A172 (cell line): ENCODE results near the gene MMP20. TPM values are rescaled to one million over a fixed set of nuclear protein-coding genes. Genes with fewer than 3 reads are reported as not detected.
A peak's percentile ranks its signal among the peaks of the same experiment; 100 is the strongest.
"Not testable (repeated sequence)": the region's sequence is repeated elsewhere in the genome, so short reads cannot be mapped to it uniquely, and the experiment has no call there.

Source experiments
- DNase-seq: peaks from one replicate; pipeline ENCODE4 v3.0.0-alpha.2; 2015; ENCODE audit warnings: low spot score
- total RNA-seq: library from RNA; depleted of rRNA; stranded (reverse); fragments of >200 nt; shearing (Covaris generic); gene quantifications from 2 replicates; pipeline ENCODE4 v1.2.3, GENCODE V29; 2014; rRNA removed

Gene MMP20
- total RNA-seq = 0.07 TPM in 1 of 2 replicates, not detected in the other

DNA sequence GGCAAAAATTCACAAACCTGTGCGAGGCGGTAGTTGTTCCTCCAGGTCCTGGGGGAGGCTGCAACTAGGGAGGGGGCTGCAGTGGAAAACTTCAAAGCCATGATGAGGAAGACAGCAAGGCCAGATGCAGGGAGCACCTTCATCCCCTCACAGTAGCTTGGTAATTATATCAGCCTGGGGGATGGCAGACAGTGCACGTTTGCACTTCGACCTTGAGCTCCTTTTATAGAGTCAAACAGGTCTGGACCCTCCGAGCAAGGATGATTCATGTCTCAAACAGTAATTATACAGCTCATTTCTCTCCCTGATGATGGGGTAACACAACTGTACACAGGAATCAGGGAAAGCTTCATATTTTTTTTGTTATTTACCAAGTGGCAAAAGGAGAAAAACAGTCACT lies at the start of gene MMP20:
Gene MMP20, minus strand, starts transcription at position 156 of the 400 bp plus-strand sequence. Its CDS starts 13 bp downstream, at position 143.
- no peak for DNase-seq

GRCh38 chr11:102669664-102670063 lies 44.5 kb upstream of the MMP20 start:
- no peak for DNase-seq

DNA sequence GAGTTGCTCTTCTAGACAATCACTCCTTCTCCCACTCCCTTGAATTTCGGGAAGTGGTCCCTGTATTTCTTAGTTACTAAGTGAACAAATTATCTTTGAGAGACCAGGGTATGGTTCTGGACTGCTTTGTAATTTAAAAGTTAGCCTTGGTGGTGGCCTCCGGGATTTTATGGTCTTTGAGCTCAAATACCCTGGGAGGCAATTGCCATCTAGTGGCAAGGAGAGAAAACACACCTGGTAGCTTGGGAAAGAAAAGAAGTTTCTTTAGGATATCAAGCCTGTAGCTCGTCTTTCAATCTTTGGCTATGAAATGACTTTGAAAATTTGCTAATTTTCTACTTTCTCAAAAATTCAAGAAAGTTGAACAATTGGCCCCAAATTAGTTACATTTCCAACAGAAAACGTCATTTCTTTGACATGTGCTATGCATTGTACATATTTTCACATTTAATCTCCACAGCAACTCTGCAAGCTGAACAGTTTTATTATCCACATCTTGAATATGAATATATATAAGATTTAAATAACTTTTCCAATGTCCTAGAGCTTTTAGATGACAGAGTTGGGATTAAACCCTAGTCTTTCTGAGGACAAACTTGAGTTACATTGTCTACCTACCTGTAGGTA lies 41.3 kb upstream of the MMP20 start:
- DNase-seq = peak; percentile 13

DNA sequence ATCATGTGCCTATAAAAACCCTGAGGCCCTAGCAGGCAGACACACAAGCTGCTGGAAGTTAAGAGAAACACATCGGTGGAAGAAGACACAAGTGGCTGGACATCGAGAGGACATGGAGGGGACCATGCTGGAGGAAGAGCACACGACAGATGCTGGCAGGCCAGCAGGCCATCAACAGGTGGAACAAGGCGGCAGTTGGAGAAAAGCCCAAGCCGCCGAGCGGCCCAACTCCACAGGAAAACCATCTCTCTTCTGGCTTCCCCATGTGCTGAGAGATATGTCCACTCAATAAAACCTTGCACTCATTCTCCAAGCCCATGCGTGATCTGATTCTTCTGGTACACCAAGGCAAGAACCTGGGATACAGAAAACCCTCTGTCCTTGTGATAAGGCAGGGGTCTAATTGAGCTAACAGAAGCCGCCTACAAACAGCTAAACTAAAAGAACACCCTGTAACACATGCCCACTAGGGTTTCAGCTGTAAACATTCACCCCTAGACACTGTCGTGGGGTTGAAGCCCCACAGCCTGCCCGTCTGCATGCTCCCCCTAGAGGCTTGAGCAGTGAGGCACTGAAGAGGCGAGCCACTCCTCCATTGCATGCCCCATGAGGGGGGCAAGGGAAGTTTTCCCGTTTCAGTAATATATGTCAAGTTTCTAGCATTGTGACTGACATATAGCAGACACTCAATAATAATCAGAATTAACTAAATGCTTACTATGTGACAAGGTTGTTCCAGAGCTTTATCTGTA lies 39.0 kb upstream of the MMP20 start:
- DNase-seq = no peak

DNA sequence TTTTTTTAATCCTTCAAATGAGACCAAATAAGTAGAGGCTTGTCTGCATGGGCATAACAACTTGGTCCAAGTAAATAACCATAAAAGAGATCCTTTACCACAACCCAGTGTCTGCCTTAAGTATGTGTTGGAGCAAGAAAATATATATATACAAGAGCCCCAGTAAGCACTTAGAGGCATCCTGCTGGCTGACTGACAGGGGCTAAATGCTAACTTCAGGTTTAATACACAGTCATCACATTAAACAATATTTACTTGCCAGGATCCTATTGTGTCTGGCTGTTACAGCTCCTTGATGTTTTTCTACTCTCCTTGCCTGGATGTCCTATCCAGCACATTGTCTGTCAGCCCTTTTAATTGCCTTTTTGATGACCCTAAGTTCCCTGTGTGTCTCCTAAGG lies 37.5 kb upstream of the MMP20 start:
- no peak for DNase-seq

- no peak for DNase-seq
Measured at GRCh38 chr11:102661040-102661439, 35.9 kb upstream of the MMP20 start.

- no peak for DNase-seq
Measured at GRCh38 chr11:102656528-102656927, 31.4 kb upstream of the MMP20 start.

DNA sequence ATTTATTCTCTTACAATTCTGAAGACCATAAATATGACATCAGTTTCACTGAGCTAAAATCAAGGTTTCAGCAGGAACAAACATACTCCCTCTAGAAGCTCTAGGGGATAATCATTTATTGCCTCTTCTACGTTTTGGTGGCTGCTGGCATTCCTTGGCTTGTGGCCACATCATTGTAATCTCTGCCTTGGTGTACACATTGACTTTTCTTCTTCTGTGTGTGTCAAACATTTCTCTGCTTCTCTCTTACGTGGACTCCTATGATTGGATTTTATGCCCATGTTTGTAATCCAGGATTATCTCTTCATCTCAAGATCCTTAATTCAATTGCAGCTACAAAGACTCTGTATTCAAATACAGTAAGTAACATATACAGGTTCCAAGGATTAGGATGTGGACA lies 30.4 kb upstream of the MMP20 start:
- no peak for DNase-seq

DNA sequence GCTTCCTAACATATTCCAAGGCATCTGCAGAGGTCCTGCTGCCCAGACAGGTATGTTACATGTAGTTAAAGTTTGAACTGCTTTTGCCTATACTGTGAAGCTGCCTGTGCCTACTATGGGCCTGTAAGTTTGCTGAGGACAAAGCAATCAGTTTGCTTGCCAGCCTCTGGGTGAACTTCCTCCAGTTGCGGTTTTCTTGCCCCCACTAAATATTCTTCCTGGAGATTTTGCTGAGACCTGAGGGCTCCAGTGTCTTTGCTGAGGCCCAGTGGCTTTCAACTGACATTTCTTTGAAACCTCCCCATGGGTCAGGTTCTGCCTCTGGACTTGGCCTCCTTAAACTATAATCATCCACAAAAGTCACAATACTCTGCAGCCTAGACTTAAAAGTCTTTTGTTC lies 29.6 kb upstream of the MMP20 start:
- no peak for DNase-seq

DNA sequence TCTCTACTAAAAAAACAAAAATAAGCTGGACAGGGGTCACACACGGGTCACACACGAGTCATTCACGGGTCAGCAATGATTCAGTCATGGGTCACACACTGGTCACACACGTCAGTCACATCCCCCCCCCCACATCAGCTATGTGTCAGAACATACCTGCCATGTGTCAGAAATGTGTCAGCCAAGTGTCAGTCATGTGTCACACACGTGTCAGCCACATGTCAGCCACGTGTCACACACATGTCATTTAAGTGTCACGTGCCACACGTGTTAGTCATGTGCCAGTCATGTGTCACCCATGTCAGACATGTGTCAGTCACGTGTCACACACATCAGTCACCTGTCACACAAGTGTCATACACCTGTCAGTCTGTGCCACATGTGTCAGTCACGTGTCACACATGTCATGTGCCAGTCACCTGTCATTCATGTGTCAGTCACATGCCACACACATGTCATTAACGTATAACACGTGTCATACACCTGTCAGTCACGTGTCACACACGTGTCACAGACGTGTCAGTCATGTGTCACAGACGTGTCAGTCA lies 28.7 kb upstream of the MMP20 start:
- no peak for DNase-seq

- no peak for DNase-seq
Measured at GRCh38 chr11:102647430-102647829, 22.3 kb upstream of the MMP20 start.

- DNase-seq = no peak
Measured at GRCh38 chr11:102643941-102644340, 18.8 kb upstream of the MMP20 start.

GRCh38 chr11:102640946-102641345 lies 15.8 kb upstream of the MMP20 start:
- DNase-seq = no peak

DNA sequence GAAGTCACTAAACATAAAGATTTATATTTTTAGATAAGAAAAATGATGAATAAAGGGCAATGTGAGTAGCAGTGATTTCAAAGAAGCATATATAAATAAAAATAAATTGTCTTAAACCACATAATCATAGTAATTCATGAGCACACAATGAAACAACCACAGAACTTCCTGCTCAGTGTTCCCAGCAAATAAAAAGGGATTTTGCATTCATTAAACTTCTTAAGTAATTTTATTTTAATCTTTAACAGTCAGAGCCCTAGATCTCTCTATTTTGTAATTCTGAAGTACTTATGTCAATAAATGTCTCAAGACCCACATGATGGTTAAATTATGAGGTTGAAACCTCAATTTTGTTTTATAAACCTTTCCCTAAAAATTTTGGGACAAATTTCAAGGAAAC lies 14.5 kb upstream of the MMP20 start:
- DNase-seq = no peak

DNA sequence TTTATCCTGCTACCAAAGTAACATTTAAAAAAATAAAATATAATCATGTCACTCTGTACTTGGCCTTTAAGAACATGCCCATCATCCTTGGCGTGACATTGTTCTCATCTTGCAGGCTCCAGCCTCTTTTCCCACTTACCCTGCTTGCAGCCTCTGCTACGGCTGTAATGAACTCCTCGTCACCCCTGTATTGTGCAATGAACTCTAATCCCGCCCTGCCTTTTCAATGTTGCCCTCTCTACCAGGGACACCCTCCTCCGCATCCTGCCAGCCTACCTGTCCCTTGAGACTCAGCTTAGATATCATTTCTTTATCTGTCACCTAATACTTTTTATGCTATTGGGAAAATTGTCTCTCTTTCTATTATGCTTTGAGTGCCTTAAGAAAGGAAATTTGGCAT lies 12.6 kb upstream of the MMP20 start:
- no peak for DNase-seq

GRCh38 chr11:102633385-102634026 lies 8.4 kb upstream of the MMP20 start:
- no peak for DNase-seq

- no peak for DNase-seq
Measured at GRCh38 chr11:102632026-102632425, 6.9 kb upstream of the MMP20 start.

- DNase-seq = no peak
Measured at GRCh38 chr11:102630598-102631448, 5.7 kb upstream of the MMP20 start.

- not testable (repeated sequence) for DNase-seq
Measured at GRCh38 chr11:102629908-102630307, 4.8 kb upstream of the MMP20 start.

DNA sequence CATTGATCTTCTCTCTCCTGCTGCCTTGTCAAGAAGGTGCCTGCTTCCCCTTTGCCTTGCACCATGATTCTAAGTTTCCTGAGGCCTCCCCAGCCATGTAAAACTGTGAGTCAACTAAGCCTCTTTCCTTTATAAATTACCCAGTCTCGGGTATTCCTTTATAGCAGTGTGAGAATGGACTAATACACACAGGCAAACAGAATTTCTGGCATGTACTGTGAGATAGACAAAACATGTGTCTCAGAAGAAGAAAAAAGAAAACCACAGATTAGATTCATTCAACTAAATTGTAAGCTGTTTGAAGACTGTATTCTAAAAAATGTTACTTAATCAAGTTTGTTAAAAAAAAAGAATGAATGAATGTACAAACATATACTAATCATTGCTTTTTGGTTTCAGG lies 1.5 kb upstream of the MMP20 start:
- no peak for DNase-seq

DNA sequence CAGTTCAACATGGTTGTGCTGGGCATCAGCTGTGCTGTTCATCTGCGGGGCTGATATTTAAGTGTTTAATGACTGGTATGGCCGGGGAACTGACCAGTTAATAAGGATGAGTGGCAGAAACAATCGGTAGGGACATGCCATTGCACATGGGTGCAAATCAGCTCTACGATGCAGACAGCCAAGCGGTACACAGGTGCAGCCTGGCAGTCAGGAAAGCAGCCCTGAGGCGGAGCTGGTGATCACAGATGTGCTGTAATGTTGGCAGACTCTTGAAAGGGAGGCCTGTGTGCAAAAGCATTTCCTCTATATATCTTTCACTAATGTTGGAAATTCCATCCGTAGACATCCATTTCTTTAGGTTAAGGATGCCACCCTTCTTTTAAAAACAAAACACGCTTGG lies 1.1 kb downstream of the MMP20 start:
- DNase-seq = no peak

GRCh38 chr11:102623128-102623527 lies 2.0 kb downstream of the MMP20 start:
- no peak for DNase-seq
